GM21390 (cell line): ENCODE results near the gene E2F8.

Source experiments
- ATAC-seq: cut with Tn5 transposase; IDR thresholded peaks from one replicate; pipeline ENCODE4 v1.9.1; 2021; ENCODE audit not compliant: unreplicated experiment

Gene E2F8

GRCh38 chr11:19187833-19188258 is 52.9 kb downstream of the E2F8 start:
- ATAC-seq: no peak

- no peak for ATAC-seq
Observed at GRCh38 chr11:19187114-19187832, 53.5 kb downstream of the E2F8 start.

DNA sequence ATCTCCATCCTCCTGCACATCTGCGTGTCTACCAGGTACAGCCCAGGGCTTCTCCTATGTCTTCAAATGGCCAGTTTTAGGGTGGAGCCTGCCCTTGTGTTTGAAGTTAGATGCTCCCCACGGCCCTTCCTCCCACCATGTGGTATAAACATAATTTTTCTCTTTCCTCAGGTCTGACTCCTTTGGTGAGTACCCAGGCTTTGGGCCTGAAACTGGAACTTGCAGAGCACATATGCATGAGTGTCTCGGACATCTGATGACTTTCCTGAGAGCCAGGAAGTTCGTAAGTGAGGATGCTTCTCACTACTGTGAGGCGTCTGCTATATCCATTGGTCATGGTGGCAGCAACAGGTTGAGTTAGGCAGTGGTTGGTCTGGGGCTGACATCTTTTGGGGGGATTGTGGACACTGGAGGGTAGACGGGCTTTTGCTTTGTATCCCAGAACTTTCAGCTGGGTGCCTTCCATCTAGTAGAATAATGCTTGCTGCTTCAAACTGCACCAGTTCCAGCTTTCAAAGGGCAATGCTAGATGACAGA is 55.2 kb downstream of the E2F8 start:
- no peak for ATAC-seq

GRCh38 chr11:19185036-19185435 is 55.7 kb downstream of the E2F8 start:
- no peak for ATAC-seq

- ATAC-seq: no peak
Observed at GRCh38 chr11:19183646-19184045, 57.1 kb downstream of the E2F8 start.

DNA sequence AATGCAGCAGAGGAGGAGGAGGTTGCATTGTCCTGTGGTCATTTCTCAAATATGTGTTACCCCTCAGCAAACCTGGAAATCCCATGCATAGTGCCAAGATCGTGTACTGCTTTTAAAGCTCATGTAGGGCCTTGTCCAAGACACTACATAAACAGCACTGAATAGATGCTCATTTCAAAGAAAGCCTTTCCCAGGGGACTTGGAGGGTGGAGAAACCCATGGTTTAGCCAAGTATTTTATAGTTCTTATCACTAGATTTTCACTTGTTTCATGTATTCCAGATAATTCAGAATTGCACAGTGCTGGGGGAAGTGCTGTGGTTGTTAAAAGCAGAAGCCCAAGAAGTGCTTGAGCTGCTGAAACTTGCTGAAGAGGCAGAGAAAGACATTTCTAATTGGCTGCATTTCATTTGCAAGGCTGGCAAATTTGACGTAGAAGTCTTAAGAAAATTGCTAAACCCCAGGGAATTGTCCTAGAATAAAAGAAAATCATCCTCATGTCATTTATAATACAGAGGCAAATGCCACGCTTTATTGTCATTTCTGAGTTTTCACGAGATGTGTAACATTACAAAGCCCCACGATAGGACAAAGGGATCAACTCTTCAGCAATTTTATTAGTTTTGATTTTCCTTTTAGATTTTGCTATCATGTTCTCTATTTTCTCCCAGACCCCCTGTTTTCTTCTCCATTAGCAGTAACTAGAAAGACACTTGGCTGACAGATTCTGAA is 59.0 kb downstream of the E2F8 start:
- no peak for ATAC-seq

DNA sequence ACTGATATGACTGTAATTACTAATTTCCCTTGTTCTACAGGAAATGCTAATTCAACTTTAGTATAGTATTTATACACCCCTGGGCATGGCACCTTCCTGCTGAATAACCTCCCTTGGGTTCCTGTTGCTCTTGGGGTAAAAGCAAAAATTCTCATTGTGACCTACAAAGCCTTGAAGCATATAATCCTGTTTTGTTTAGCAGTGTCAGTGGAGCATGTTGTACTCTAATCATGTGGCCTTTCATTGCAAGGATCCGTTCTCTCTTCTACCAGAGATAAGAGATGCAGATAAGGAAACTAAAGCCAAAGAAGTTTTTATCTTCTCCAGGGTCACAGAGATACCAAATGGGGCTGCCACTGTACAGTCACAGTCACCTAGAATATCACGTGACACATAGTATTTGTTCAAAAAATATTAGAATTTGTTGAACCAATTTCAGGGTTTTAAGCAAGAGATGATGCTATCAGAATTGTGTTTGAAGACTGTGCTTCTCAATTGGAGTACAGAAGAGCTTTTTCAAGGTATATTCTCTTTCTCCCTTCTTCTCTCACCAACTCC is 64.0 kb downstream of the E2F8 start:
- ATAC-seq: no peak
